ENCODE results near the gene ZNF749.
"Not testable (repeated sequence)": the region's sequence is repeated elsewhere in the genome, so short reads cannot be mapped to it uniquely, and the experiment has no call there.

Gene ZNF749

GRCh38 chr19:57436417-57436816, 1.3 kb downstream of the ZNF749 start:
- no peak for TF ChIP-seq POLR2A (IDR thresholded peaks at IDR 0.05; ENCODE audit: low read depth, low read length)
- FAIRE-seq = no peak
- DNase-seq (ENCODE audit: insufficient read length, low spot score) = no peak

- no peak for FAIRE-seq
- no peak for TF ChIP-seq POLR2A (IDR thresholded peaks at IDR 0.05; ENCODE audit: low read depth, low read length)
- DNase-seq (ENCODE audit: insufficient read length, low spot score) = no peak
Observed at GRCh38 chr19:57437931-57438330, 2.8 kb downstream of the ZNF749 start.

GRCh38 chr19:57438925-57439324, 3.8 kb downstream of the ZNF749 start:
- FAIRE-seq (no peak), DNase-seq (ENCODE audit: insufficient read length, low spot score) (no peak)
- TF ChIP-seq POLR2A (IDR thresholded peaks at IDR 0.05; ENCODE audit: low read depth, low read length) = no peak

DNA sequence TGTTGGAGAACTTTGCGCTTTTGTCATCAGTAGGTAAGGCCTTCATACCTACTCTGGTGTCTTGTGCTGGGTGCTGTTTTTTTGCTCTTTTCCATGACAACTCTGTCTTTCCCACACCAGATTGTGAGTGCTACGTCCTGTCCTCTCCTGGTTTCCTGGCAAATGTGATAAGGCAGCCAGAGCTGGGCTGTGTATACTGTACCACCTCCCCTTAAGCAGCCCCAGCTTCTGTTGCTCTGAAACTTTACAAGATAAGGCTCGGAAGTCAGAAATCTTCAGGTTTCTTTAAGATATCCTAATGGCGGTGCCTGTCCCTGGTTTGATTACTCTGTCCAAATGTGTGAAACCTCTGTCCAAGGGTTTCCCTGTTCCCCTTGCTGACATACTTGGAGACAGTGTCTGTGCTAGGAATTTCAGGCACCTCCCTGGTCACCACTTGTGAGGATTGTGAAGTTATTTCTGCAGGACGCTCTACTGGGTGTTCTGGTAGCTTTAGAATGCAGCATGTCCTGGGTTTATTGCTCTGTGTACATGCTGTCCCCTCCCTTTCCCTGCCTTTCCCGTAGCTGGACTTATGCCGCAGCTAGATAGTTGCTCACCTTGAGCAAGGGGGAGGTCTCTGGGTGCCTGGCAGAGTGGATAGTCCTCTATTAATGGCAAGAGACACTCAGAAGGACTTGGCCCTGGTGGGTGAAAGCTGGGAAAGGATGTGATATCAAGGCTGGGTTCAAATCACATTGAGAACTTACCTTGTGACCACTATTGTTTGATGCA, 7.0 kb downstream of the ZNF749 start:
- no peak for FAIRE-seq
- no peak for DNase-seq (ENCODE audit: insufficient read length, low spot score)
- TF ChIP-seq POLR2A (IDR thresholded peaks at IDR 0.05; ENCODE audit: low read depth, low read length) = no peak

GRCh38 chr19:57443121-57443696, 8.1 kb downstream of the ZNF749 start:
- no peak for FAIRE-seq
- no peak for TF ChIP-seq POLR2A (IDR thresholded peaks at IDR 0.05; ENCODE audit: low read depth, low read length)
- DNase-seq (ENCODE audit: insufficient read length, low spot score) = no peak

DNA sequence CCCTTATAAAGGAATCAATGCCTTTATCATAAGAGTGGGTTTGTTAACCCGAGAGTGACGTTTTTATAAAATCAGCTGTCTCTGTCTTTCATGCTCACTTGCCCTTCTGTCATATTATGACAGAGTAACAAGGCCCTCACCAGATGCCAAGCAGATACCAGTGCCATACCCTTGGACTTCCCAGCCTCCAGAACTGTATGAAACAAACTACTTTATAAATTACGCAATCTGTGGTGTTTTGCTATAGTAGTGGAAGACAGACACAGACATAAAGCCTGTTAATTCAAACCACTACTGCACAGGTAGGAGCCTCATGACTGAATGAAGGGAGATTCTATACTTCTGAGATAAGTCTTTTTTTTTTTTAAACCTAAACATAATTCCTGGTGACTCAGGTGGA, 17.2 kb downstream of the ZNF749 start:
- TF ChIP-seq POLR2A (IDR thresholded peaks at IDR 0.05; ENCODE audit: low read depth, low read length) = no peak
- DNase-seq (ENCODE audit: insufficient read length, low spot score) = no peak
- no peak for FAIRE-seq

- DNase-seq (ENCODE audit: insufficient read length, low spot score) (peak; percentile 33), FAIRE-seq (peak; percentile 96)
- no peak for TF ChIP-seq POLR2A (IDR thresholded peaks at IDR 0.05; ENCODE audit: low read depth, low read length)
Observed at GRCh38 chr19:57465680-57466381, 30.7 kb downstream of the ZNF749 start.

DNA sequence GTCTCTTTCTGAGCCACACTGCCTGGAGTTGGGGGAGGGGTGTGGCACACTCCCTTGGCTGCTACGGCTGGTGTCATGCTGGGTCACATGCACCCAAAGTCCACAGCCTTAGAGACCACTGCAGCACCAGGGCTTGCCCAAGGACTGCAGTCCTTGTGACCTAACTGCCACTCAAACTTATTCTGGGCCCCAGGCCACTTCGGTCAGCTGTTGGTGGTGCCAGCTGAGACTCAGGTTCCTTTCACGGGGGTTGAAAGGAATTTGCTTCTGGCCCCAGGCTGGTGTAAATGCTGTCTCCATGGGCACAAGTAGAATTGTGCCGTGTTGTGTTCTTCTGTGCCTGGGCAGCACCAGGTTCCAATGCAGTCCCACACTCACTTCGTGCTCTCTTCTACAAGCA, 31.4 kb downstream of the ZNF749 start:
- no peak for FAIRE-seq
- DNase-seq (ENCODE audit: insufficient read length, low spot score) = no peak
- no peak for TF ChIP-seq POLR2A (IDR thresholded peaks at IDR 0.05; ENCODE audit: low read depth, low read length)

- DNase-seq (ENCODE audit: insufficient read length, low spot score) (no peak), FAIRE-seq (no peak)
Observed at GRCh38 chr19:57473646-57474045, 38.5 kb downstream of the ZNF749 start.

DNA sequence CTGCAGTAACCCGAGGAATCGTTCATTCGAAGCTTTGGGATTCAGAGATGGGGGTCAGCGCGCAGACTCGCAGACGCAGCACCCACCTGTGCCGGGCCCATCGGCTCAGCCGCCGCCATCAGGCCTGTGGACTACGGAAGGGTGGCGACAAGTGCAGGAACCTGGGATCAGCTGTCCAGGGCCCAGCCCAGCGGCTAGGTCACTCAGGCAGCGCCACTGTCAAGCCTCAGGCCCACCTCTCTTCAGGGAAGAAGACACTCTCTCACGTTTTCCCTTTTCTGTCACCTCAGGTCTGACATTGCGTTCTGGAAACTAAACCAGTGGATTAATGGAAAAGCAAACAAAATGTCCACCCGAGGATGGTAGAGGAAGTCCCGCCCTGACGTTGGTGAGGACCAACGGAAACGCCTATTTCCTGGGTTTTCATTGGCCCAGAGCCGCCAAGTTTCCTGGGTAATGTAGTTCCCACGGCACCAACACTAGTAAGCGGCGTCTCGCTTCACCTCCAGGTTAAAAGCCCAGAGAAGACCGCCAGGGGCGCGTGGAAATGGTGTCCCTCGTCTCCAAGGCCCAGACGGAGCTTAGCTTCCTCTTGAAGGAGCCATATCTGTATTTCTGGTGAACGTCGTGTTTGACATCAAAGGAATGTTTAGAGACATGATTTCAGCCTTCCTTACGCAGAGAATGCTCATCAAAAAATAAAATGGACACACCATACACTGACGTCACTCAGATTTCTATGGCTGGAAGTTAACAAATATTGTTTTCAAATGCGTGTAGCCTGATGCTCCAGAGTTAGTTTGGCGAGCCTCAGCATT, 42.3 kb downstream of the ZNF749 start, which contains the start of gene ZNF772:
TSS of gene ZNF772 (minus strand) at position 376 of the 818 bp plus-strand sequence. CDS start at position 119, 257 bp downstream.
- FAIRE-seq (no peak), DNase-seq (ENCODE audit: insufficient read length, low spot score) (peak; percentile 90)
- peak; percentile 9; the same call in 1 of the 2 replicates for TF ChIP-seq POLR2A (IDR thresholded peaks at IDR 0.05; ENCODE audit: low read depth, low read length)

More at GRCh38 chr19:57473646-57474045, 38.5 kb downstream of the ZNF749 start:
- TF ChIP-seq POLR2A (IDR thresholded peaks at IDR 0.05; ENCODE audit: low read depth, low read length) = no peak

- DNase-seq (ENCODE audit: insufficient read length, low spot score) = peak; percentile 99
- not testable (repeated sequence) for FAIRE-seq
- TF ChIP-seq POLR2A (IDR thresholded peaks at IDR 0.05; ENCODE audit: low read depth, low read length) = peak; percentile 67
Observed at GRCh38 chr19:57487477-57488298, 52.6 kb downstream of the ZNF749 start, which contains the start of gene ZNF419. TSS of gene ZNF419 (plus strand) at chr19:57487750. CDS start at chr19:57487951, 201 bp downstream.

GRCh38 chr19:57488299-57488644, 53.1 kb downstream of the ZNF749 start:
- FAIRE-seq; DNase-seq (ENCODE audit: insufficient read length, low spot score): not testable (repeated sequence)
